Activated naive CD4-positive, alpha-beta T cell treated with anti-CD3 and anti-CD28 coated beads, Interleukin-2, amount 50 U/mL, for 24 hours (primary cell): Measurements from ENCODE around the gene EIF1AD.
"Not testable (repeated sequence)": the region's sequence is repeated elsewhere in the genome, so short reads cannot be mapped to it uniquely, and the experiment has no call there.

ENCODE experiments used
- H3K27ac Mint-ChIP-seq: one replicate; pipeline ENCODE4 v1.8.0; 2021; ENCODE audit warnings: mild to moderate bottlenecking, mixed read lengths
- H3K27me3 Mint-ChIP-seq: one replicate; pipeline ENCODE4 v1.8.0; 2021; ENCODE audit warnings: mixed read lengths
- H3K36me3 Mint-ChIP-seq: one replicate; pipeline ENCODE4 v1.8.0; 2021; ENCODE audit warnings: mixed read lengths
- H3K4me1 Mint-ChIP-seq: one replicate; pipeline ENCODE4 v1.8.0; 2021; ENCODE audit warnings: mixed read lengths
- H3K4me3 Mint-ChIP-seq: one replicate; pipeline ENCODE4 v1.8.0; 2021; ENCODE audit warnings: mild to moderate bottlenecking, mixed read lengths
- H3K9me3 Mint-ChIP-seq: one replicate; pipeline ENCODE4 v1.8.0; 2021; ENCODE audit warnings: mixed read lengths

Gene EIF1AD

GRCh38 chr11:66012371-66012945, 10.5 kb upstream of the EIF1AD start:
- no peak overlapping the region for H3K4me3 Mint-ChIP-seq
- peaks cover 2% of the 10 kb centered on the region for H3K27me3 Mint-ChIP-seq
- no peaks in the 10 kb centered on the region for H3K9me3 Mint-ChIP-seq
- H3K27ac Mint-ChIP-seq, result no peak overlapping the region
- H3K36me3 Mint-ChIP-seq, result no peaks in the 10 kb centered on the region
- H3K4me1 Mint-ChIP-seq, result peaks cover 4% of the 10 kb centered on the region

DNA sequence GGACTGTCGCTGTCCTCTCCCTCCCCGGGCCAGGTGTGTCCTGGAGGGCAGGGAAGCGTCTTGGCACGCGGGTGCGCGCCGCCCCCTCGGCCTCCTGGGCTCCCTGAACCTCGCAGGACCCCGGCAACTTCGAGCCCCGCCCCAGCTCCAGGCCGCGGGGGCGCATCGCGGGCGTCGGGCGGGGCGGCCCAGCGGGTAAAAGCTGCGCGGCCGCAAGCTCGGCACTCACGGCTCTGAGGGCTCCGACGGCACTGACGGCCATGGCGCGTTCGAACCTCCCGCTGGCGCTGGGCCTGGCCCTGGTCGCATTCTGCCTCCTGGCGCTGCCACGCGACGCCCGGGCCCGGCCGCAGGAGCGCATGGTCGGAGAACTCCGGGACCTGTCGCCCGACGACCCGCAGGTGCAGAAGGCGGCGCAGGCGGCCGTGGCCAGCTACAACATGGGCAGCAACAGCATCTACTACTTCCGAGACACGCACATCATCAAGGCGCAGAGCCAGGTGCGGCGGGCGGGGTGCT, 9.9 kb upstream of the EIF1AD start, which contains the start of gene CST6:
Gene CST6 (plus strand): TSS at position 224 of the 519 bp plus-strand sequence. CDS start 37 bp downstream, at position 261.
- Mint-ChIP-seq H3K9me3 (no peaks in the 10 kb centered on the region), H3K36me3 (no peaks in the 10 kb centered on the region), H3K4me3 (no peak within 1 kb of the TSS), H3K27me3 (peaks cover 2% of the 10 kb centered on the region), H3K4me1 (no peaks in the 10 kb centered on the region), H3K27ac (no peak within 1 kb of the TSS)

- no peaks in the 10 kb centered on the region for H3K4me1 Mint-ChIP-seq
- H3K27ac Mint-ChIP-seq, result no peak overlapping the region
- H3K9me3 Mint-ChIP-seq, result no peaks in the 10 kb centered on the region
- peaks cover 2% of the 10 kb centered on the region for H3K27me3 Mint-ChIP-seq
- no peak overlapping the region for H3K4me3 Mint-ChIP-seq
- no peaks in the 10 kb centered on the region for H3K36me3 Mint-ChIP-seq
Observed at GRCh38 chr11:66011239-66011784, 9.4 kb upstream of the EIF1AD start.

DNA sequence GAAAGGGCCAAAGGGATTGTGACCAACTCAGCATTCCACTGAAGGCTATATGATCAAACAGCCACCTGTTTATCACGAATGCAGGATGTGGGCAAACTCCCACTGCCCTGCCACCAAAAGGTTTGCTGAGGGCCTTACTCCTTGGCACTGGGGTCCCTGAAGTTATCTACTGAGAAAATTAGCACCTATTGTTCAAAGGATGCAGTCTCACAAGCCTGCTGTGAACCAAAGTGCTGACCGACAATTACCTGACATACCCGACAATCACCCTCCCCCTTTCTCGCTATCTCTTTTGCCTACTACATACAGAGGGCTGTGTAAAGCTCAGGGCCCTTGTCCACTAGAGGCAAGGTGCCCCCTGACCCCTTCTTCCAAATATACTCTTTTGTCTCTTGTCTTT, 8.1 kb upstream of the EIF1AD start:
- peak overlapping the region; percentile 47 for H3K4me3 Mint-ChIP-seq
- not testable (repeated sequence) for H3K27ac Mint-ChIP-seq, H3K9me3 Mint-ChIP-seq, H3K36me3 Mint-ChIP-seq, H3K4me1 Mint-ChIP-seq, H3K27me3 Mint-ChIP-seq

DNA sequence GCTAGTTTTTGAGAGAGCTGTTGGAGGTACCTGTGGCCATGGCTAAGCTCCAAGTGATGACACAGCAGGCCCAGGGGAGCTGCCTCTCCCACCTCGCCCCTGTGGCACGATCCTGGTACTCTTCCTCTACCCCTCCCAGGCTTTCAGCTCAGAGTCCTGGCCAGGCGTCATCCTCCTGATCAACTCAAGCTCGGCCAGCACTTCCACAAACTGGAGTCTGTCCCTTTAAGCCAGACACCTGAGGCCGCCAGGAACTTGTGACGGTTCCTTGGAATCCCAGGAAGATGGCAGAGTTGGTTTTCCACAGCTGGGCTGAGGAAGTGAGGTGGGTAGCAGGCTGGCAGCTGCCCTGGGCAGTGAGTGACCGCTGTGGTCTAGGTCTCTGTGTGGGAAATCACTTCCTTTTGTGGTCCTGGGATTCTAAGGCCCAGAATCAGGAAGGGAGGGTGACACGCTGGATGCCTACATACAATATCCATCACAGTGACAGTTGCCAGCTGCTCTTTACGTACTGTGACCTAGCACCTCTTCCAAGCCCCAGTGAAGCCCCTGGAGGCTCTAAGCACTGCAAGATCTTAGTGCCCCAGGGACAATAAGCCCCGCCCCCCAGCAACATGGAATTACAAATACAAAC, 6.6 kb upstream of the EIF1AD start:
- Mint-ChIP-seq H3K9me3 (no peaks in the 10 kb centered on the region), H3K27ac (no peak overlapping the region), H3K27me3 (peaks cover 1% of the 10 kb centered on the region), H3K36me3 (no peaks in the 10 kb centered on the region), H3K4me1 (peaks cover under 1% of the 10 kb centered on the region), H3K4me3 (no peak overlapping the region)

- Mint-ChIP-seq H3K27ac (no peak overlapping the region), H3K4me3 (no peak overlapping the region), H3K27me3 (peaks cover 1% of the 10 kb centered on the region), H3K36me3 (no peaks in the 10 kb centered on the region), H3K9me3 (no peaks in the 10 kb centered on the region), H3K4me1 (peaks cover 5% of the 10 kb centered on the region)
Observed at GRCh38 chr11:66008095-66008467, 6.1 kb upstream of the EIF1AD start.

DNA sequence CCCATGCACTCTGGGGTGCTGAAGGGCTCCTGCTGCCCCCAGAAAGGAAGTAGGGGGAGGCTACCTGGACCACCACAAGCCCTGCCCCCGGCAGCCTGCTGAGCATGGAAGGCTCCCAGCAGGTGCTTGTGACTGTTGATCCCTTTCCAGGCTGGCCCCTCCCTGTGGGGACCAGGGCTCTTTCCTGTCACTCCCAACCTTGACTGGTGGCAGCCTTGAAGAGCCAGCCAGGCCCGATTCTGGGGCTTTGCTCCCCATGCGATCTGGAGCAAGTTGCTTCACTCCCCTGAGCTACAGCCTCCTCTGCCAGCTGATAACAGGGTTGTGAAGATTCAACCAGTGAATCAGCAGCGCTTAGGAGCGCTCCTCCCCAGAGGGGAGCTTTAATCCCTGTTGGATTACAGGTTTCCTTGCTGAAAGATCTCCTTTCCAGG, 5.3 kb upstream of the EIF1AD start:
- no peaks in the 10 kb centered on the region for H3K9me3 Mint-ChIP-seq
- peaks cover 10% of the 10 kb centered on the region for H3K4me1 Mint-ChIP-seq
- peaks cover 1% of the 10 kb centered on the region for H3K27me3 Mint-ChIP-seq
- H3K36me3 Mint-ChIP-seq, result peaks cover 2% of the 10 kb centered on the region
- H3K4me3 Mint-ChIP-seq, result no peak overlapping the region
- no peak overlapping the region for H3K27ac Mint-ChIP-seq

DNA sequence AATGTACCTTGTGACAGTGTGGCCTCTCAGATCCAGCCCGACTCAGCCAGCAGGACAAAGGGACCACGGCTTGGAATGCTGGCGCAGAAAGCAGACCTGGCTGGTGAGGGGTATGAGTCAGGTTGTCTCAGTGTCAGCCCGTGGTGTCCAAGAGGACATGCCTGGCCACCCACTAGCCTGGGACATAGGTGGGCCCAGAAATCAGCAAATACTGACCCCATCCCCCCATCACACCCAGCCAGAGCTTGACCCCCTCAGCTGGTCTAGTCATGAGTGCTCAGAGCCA, 4.9 kb upstream of the EIF1AD start:
- peaks cover 6% of the 10 kb centered on the region for H3K36me3 Mint-ChIP-seq
- H3K27ac Mint-ChIP-seq, result no peak overlapping the region
- peaks cover 1% of the 10 kb centered on the region for H3K27me3 Mint-ChIP-seq
- no peaks in the 10 kb centered on the region for H3K9me3 Mint-ChIP-seq
- H3K4me1 Mint-ChIP-seq, result peaks cover 11% of the 10 kb centered on the region
- no peak overlapping the region for H3K4me3 Mint-ChIP-seq

DNA sequence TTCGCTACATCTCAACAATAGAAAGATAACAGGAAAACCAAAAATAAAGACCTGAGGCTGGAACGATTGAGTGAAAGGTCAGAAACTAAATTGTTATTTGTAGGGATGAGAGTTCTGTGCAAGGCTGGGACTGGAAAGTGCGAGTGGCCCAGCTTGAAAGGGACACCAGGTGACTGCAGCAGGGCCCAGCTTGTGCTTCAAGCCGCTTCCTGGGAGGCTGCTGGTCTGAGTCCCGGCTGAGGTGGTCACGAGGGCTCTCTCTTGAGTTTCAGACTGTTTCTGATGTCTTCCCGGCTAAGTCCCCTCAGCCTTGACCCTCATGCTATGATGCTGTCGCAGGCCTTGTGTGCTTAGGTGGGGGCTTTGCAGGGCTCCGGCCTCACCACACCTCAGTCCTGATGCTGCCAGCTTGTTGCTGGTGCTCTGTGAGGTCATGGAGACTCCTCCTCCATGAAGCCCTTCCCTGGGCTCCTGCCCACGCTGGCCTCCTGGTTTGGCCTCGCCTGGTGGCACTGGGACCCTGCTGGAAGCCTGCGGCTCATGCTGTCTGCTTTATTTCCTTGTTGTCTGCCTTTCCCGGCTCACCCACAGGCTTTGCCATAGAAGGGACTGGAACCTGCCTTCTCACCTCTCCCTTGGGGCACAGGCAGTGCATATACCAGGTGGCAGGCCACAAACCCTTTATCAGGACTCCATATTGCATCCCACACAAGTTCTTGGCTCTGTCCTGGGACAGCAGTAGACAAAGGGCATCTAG, 4.4 kb upstream of the EIF1AD start:
- Mint-ChIP-seq H3K27ac (no peak overlapping the region), H3K9me3 (no peaks in the 10 kb centered on the region), H3K4me3 (no peak overlapping the region), H3K36me3 (peaks cover 7% of the 10 kb centered on the region), H3K4me1 (peaks cover 16% of the 10 kb centered on the region), H3K27me3 (peaks cover 1% of the 10 kb centered on the region)

- H3K4me1 Mint-ChIP-seq, result peaks cover 33% of the 10 kb centered on the region
- no peaks in the 10 kb centered on the region for H3K27me3 Mint-ChIP-seq
- peaks cover 11% of the 10 kb centered on the region for H3K36me3 Mint-ChIP-seq
- peak overlapping the region; percentile 41 for H3K27ac Mint-ChIP-seq
- no peaks in the 10 kb centered on the region for H3K9me3 Mint-ChIP-seq
- peak overlapping the region; percentile 51 for H3K4me3 Mint-ChIP-seq
Observed at GRCh38 chr11:66004186-66004585, 2.2 kb upstream of the EIF1AD start.

DNA sequence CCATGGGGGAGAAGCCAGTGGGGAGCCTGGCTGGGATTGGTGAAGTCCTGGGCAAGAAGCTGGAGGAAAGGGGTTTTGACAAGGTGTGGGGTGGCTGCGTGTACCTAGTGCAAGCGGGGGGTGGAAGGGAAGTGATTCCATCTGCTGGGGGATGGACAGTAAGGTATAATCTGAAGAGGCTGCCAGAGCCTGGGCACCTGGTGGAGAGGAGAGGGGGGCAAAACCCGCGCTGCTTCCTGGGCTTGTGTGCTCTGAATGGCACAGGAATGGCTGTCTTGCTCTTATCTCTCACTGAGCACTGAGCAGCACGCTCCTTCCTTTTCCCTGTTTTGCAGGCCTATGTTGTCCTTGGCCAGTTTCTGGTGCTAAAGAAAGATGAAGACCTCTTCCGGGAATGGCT, 1.3 kb upstream of the EIF1AD start:
- H3K27me3 Mint-ChIP-seq, result no peaks in the 10 kb centered on the region
- peaks cover 34% of the 10 kb centered on the region for H3K4me1 Mint-ChIP-seq
- peak overlapping the region; percentile 100 for H3K4me3 Mint-ChIP-seq
- H3K36me3 Mint-ChIP-seq, result peaks cover 12% of the 10 kb centered on the region
- H3K9me3 Mint-ChIP-seq, result no peaks in the 10 kb centered on the region
- peak overlapping the region; percentile 84 for H3K27ac Mint-ChIP-seq

DNA sequence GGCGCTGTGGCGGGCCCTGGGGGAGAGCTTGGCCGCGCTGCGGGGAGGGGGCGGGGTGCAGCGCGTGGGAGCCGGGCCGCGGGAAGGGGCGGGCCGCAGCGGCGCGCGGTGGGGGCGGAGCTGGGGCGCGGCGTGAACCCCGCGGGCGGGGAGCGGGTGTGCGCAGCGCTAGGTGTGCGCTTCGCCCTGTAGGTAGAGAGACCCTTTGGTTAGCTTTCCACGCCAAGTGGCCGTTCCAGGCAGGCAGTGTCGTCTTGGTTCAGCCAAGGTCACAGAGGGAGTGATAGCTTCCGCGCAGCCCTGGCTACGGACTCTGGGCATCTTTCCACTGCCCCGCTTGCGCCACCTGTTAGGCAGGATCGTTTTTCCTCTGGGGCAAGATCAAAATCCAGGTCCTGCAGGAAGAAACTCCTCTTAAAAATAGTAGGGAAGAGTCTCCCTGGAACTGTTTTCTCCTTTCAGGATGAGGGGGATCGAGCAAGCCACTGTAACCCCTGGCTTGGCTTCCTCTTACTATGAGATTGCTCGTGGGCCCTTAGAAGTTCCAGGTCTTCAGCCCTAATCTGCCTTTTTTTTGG, 780 bp upstream of the EIF1AD start:
- H3K27ac Mint-ChIP-seq, result peak overlapping the region; percentile 99
- H3K36me3 Mint-ChIP-seq, result peaks cover 14% of the 10 kb centered on the region
- no peaks in the 10 kb centered on the region for H3K9me3 Mint-ChIP-seq
- H3K4me3 Mint-ChIP-seq, result peak overlapping the region; percentile 100
- H3K4me1 Mint-ChIP-seq, result peaks cover 34% of the 10 kb centered on the region
- no peaks in the 10 kb centered on the region for H3K27me3 Mint-ChIP-seq

- Mint-ChIP-seq H3K27me3 (no peaks in the 10 kb centered on the region), H3K4me1 (peaks cover 28% of the 10 kb centered on the region), H3K9me3 (no peaks in the 10 kb centered on the region), H3K4me3 (peak overlapping the region; percentile 37), H3K27ac (peak overlapping the region; percentile 43), H3K36me3 (peaks cover 20% of the 10 kb centered on the region)
Observed at GRCh38 chr11:65997286-65997685, 4.7 kb downstream of the EIF1AD start.

DNA sequence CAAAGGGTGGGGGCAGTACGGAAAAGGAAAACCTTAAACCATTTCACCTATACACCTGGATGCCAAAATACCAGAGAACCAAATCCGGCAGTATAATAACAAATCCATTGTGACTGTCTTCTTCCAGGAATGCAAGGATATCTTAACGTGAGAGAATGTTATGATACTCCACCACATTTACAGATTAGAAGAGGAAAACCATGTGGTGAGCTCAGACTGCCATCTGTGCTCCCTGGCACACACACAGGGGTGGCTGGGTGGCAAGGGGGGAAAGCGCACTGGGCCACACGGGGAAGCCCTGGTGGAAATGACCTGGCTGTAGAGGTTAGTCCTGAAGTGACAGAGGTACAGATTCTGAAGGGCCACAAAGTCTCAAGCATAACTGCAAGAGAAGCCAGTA, 9.9 kb downstream of the EIF1AD start:
- Mint-ChIP-seq H3K27ac (peak overlapping the region; percentile 10), H3K27me3 (no peaks in the 10 kb centered on the region), H3K9me3 (no peaks in the 10 kb centered on the region), H3K4me1 (peaks cover 6% of the 10 kb centered on the region), H3K36me3 (peaks cover 6% of the 10 kb centered on the region), H3K4me3 (no peak overlapping the region)

- Mint-ChIP-seq H3K9me3 (no peaks in the 10 kb centered on the region), H3K4me1 (peaks cover 6% of the 10 kb centered on the region), H3K27ac (peak overlapping the region; percentile 46), H3K27me3 (no peaks in the 10 kb centered on the region), H3K4me3 (no peak overlapping the region), H3K36me3 (peaks cover 4% of the 10 kb centered on the region)
Observed at GRCh38 chr11:65988791-65989592, 13.0 kb downstream of the EIF1AD start.
